GM12875 (cell line): ENCODE data around the gene KCNA1.

Source experiments
- H3K4me3 ChIP-seq: one replicate; pipeline ENCODE4 v1.5.1; 2011; ENCODE audit warnings: low read depth, low read length, control low read depth
- CTCF ChIP-seq: IDR thresholded peaks from 2 replicates; pipeline ENCODE4 v1.5.1; 2011; ENCODE audit warnings: low read depth, mild to moderate bottlenecking, control low read depth, inconsistent platforms, low read length, moderate library complexity, borderline replicate concordance; ENCODE audit not compliant: insufficient read depth

KCNA1 gene

DNA sequence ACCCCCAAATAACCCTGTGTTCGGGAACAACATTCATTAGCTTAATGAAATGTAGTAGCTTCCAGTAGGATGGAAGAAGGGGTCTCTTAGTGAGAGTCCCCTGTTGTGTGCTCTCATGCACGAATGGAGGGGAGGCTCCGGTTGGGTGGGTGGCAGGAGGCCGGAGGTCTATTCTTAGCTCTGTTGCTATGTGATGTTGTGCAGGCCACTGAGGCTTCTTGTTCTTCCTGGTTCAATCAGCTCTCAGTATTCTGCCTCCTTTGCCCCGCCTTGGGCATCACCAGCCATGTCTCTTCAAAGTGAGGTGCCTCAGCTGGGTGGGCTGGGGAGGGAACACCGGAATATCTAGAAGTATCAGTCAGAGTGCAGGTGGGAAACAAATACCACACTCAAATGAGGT is 50.8 kb downstream of the KCNA1 start:
- H3K4me3 ChIP-seq: no peak overlapping the region
- no peak for TF ChIP-seq CTCF

DNA sequence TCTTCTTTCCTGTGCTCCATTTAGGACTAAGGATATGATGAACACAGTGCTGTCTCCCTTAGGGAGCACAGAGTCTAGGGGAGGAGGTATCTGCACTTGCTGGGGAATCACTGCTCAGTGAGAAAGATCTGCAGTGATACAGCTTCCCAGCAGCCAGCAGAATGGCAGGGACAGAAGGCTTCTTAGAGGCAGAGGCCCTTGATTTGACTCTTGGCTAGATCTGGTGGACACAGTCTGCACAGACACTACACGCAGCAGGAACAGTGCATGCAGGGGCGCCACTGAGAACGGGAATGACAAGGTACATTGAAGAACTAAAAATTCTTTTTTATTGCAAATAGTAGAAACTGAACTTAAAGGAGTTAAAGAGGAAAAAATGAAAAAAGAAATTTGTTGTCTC is 51.6 kb downstream of the KCNA1 start:
- no peak for TF ChIP-seq CTCF
- H3K4me3 ChIP-seq: no peak overlapping the region

DNA sequence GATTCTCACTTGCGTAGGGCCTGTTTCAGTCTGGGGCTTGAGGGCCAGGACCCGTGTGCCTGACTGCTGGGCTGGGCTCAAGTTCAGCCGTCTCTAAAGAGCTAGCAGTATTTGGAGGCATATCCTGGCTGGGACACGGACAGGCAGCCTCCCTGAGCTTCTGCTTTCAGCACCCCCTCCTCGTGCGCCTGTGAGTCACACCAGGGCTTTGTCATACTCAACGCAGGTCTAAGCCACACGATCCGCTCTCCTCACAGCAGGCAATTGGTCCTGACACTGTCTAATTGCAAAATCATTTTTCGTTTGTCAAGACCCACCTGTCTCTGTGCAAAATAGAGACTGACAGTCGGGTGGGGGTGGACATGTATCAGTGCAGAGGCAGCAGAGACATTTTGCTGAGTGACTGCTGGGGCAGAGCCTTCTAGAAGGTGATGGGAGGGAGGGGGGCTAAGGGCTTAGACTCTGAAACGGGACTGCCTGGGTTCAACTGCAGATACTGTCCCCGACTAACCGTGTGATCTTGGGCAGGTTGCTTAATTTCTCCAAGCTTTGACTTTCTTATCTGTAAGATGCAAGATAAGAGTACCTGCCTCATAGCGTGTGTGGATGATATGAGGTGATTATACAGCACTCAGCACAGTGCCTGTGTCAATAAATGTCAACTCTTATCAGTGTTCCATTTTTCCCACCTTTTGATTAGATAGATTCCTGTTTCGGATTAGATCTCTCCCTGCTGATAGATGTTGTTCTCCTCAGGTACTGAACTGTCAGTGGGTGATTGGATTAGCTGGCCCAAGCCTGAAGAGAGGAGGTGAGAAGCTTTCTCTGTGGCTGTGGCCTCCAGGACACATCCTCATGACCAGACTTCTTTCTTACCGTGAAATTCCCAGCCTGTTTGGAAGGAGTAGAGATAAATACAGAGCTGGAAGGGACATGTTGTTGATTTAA is 53.1 kb downstream of the KCNA1 start:
- no peak for TF ChIP-seq CTCF
- no peak overlapping the region for H3K4me3 ChIP-seq
